OCI-LY1 (cell line): ENCODE results near the gene CLDN20.

Source experiments
- CTCF ChIP-seq: fragments of 200-600 bp; sonication (generic), shearing (Covaris generic); IDR thresholded peaks from 2 replicates; pipeline ENCODE4 v1.5.1; 2017; ENCODE audit warnings: mild to moderate bottlenecking, antibody characterized with exemption, low read length, moderate library complexity, mixed read lengths
- EZH2 ChIP-seq: fragments of 200-600 bp; sonication (generic), shearing (Covaris generic); IDR thresholded peaks from 2 replicates; pipeline ENCODE4 v1.8.0; 2017; ENCODE audit warnings: borderline replicate concordance, mixed run types, mild to moderate bottlenecking, antibody characterized with exemption, low read length, moderate library complexity, mixed read lengths

- TF ChIP-seq CTCF (no peak), EZH2 (no peak)
Observed at GRCh38 chr6:155263373-155264063, at the start of gene CLDN20.
